Caco-2 (cell line): ENCODE results near the gene RPTN. TPM values are rescaled to one million over a fixed set of nuclear protein-coding genes. Genes with fewer than 3 reads are reported as not detected.

ENCODE experiments used
- BruUV-seq: library from RNA; stranded (reverse); fragments of 400-500 nt; replicated peaks from 2 replicates; lab custom pipeline; 2021; lab: Mats Ljungman, UMichigan
- CTCF ChIA-PET: fragments of 300-600 bp; sonication (Branson Sonifier 250); formaldehyde crosslinking; loops from one replicate; lab custom pipeline; 2022; ENCODE audit warnings: antibody characterized with exemption; lab: Charles Lee
- POLR2A ChIA-PET: fragments of 300-600 bp; sonication (Branson Sonifier 250); formaldehyde crosslinking; loops from one replicate; lab custom pipeline; 2022; ENCODE audit warnings: antibody characterized with exemption; lab: Charles Lee
- DNase-seq, 2 experiments: peaks; one replicate each; pipeline versions ENCODE4 v3.0.0 to v3.0.0-alpha.2; 2020 to 2022
- H3K27me3 ChIP-seq: replicated peaks from 2 replicates; pipeline ENCODE4 v1.6.0; 2011; ENCODE audit warnings: low read length; ENCODE audit not compliant: control insufficient read depth, insufficient read depth
- H3K36me3 ChIP-seq: 2 replicates; pipeline ENCODE4 v1.5.1; 2011; ENCODE audit warnings: low read length; ENCODE audit not compliant: control insufficient read depth, insufficient read depth
- H3K4me1 ChIP-seq: fragments of 250-450 bp; sonication (Bioruptor Pico); 2 replicates; pipeline ENCODE4 v1.5.1; 2020; ENCODE audit warnings: mild to moderate bottlenecking
- H3K4me3 ChIP-seq: 2 replicates; pipeline ENCODE4 v1.5.1; 2011; ENCODE audit warnings: low read depth, mild to moderate bottlenecking, control low read depth, low read length
- H3K9me3 ChIP-seq: fragments of 250-450 bp; sonication (Bioruptor Pico); 2 replicates; pipeline ENCODE4 v1.5.1; 2020; ENCODE audit warnings: mild to moderate bottlenecking, moderate library complexity
- H3K27ac Mint-ChIP-seq: one replicate; pipeline ENCODE4 v1.8.0; 2022; ENCODE audit warnings: mixed read lengths; ENCODE audit not compliant: unreplicated experiment
- H3K27me3 Mint-ChIP-seq: one replicate; pipeline ENCODE4 v1.8.0; 2022; ENCODE audit warnings: mixed read lengths; ENCODE audit not compliant: insufficient read depth, unreplicated experiment
- H3K36me3 Mint-ChIP-seq: one replicate; pipeline ENCODE4 v1.8.0; 2022; ENCODE audit warnings: mild to moderate bottlenecking, mixed read lengths; ENCODE audit not compliant: insufficient read depth, unreplicated experiment
- H3K4me1 Mint-ChIP-seq: one replicate; pipeline ENCODE4 v1.8.0; 2022; ENCODE audit warnings: low read depth, mixed read lengths; ENCODE audit not compliant: unreplicated experiment
- H3K4me3 Mint-ChIP-seq: one replicate; pipeline ENCODE4 v1.8.0; 2022; ENCODE audit warnings: mild to moderate bottlenecking, moderate library complexity, mixed read lengths; ENCODE audit not compliant: unreplicated experiment
- H3K9me3 Mint-ChIP-seq: one replicate; pipeline ENCODE4 v1.8.0; 2022; ENCODE audit warnings: mixed read lengths; ENCODE audit not compliant: unreplicated experiment
- CTCF ChIP-seq, 2 experiments: fragments of 200-600 bp in 1 of 2; IDR thresholded peaks; 1 replicate in 1 of 2; 2 replicates in 1 of 2; pipeline versions ENCODE4 v1.5.1 to v1.8.0; 2011 to 2022; ENCODE audit warnings: antibody characterized with exemption in 1 of 2, control low read depth in 1 of 2, inconsistent platforms in 1 of 2, low read depth in 1 of 2, low read length in 1 of 2, mild to moderate bottlenecking in 1 of 2, moderate library complexity in 1 of 2; ENCODE audit not compliant: insufficient read depth in 1 of 2, severe bottlenecking in 1 of 2, unreplicated experiment in 1 of 2
- intact Hi-C: fragments of 100-400 bp; cut with micrococcal nuclease; formaldehyde crosslinking; loops from one replicate; pipeline ENCODE4 v1.10.0; 2022; ENCODE audit not compliant: unreplicated experiment
- total RNA-seq: library from RNA; stranded (reverse); gene quantifications from 2 replicates; pipeline ENCODE4 v1.2.3, GENCODE V29; 2022

Gene RPTN
- total RNA-seq, 1 experiment from 2014 or later: not detected

GRCh38 chr1:152162792-152163463 lies 3.9 kb upstream of the RPTN start:
- H3K9me3 ChIP-seq: no peaks in the 10 kb centered on the region
- Mint-ChIP-seq H3K4me3 (no peak overlapping the region), H3K27me3 (no peaks in the 10 kb centered on the region), H3K4me1 (peaks cover 41% of the 10 kb centered on the region), H3K9me3 (peaks cover 30% of the 10 kb centered on the region), H3K36me3 (peaks cover 8% of the 10 kb centered on the region), H3K27ac (no peak overlapping the region)
- DNase-seq: peak in 1 of 2 experiments; percentile 66
- intact Hi-C loops: loop anchor here (1.0 kb wide), 2 partner anchors 21 to 22 kb away; no protein-coding TSS in a partner anchor
- ChIA-PET POLR2A (no interaction called here), CTCF (no interaction called here)
- no peaks in the 10 kb centered on the region for H3K27me3 ChIP-seq
- no peak overlapping the region for H3K4me3 ChIP-seq
- peaks cover 38% of the 10 kb centered on the region for H3K4me1 ChIP-seq
- TF ChIP-seq CTCF (IDR thresholded peaks at IDR 0.05; ENCODE audit: insufficient read depth in 1 of 2, low read depth in 1 of 2, low read length in 1 of 2, severe bottlenecking in 1 of 2, unreplicated experiment in 1 of 2): peak in 1 of 2 experiments; percentile 15
- BruUV-seq: no TSS peak
- no peaks in the 10 kb centered on the region for H3K36me3 ChIP-seq

- Histone ChIP-seq H3K9me3 (no peaks in the 10 kb centered on the region), H3K4me3 (no peak overlapping the region), H3K27me3 (no peaks in the 10 kb centered on the region), H3K36me3 (no peaks in the 10 kb centered on the region), H3K4me1 (peaks cover 32% of the 10 kb centered on the region)
- CTCF ChIA-PET: no interaction called here
- Mint-ChIP-seq H3K36me3 (peaks cover 8% of the 10 kb centered on the region), H3K4me3 (no peak overlapping the region), H3K27ac (peak overlapping the region; percentile 7), H3K27me3 (no peaks in the 10 kb centered on the region), H3K4me1 (peaks cover 28% of the 10 kb centered on the region), H3K9me3 (peaks cover 21% of the 10 kb centered on the region)
- DNase-seq: no peak
- BruUV-seq: no TSS peak
- intact Hi-C loops: no loop called here
- POLR2A ChIA-PET: interaction anchor here (0.5 kb wide), 1 partner anchor 1721 kb away, joined by 3 read pairs; no protein-coding TSS in a partner anchor
- no peak for TF ChIP-seq CTCF (IDR thresholded peaks at IDR 0.05; ENCODE audit: insufficient read depth in 1 of 2, low read depth in 1 of 2, low read length in 1 of 2, severe bottlenecking in 1 of 2, unreplicated experiment in 1 of 2)
Observed at GRCh38 chr1:152160576-152160975, 1.5 kb upstream of the RPTN start.

DNA sequence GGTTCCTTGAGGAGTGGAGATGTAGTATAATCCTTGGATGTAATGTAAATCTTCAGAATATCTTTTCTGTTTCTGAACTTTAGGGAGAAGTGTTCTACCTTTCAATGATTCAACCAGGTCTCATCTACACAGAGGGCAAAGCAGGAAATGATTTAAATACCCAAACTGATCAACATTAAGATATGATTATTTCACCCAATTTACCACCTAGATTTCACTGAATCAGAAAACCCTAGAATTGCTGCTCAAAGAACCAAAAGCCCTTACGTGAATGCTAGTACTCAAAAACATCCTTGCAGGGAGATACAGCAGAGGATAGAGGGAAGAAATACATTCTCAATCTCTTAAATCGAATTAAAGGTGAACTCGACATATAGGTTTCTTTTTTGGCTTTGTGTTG lies 5.0 kb downstream of the RPTN start:
- no peak for DNase-seq
- H3K36me3 Mint-ChIP-seq: no peaks in the 10 kb centered on the region
- H3K9me3 Mint-ChIP-seq: peaks cover 15% of the 10 kb centered on the region
- Histone ChIP-seq H3K4me1 (no peaks in the 10 kb centered on the region), H3K27me3 (no peaks in the 10 kb centered on the region), H3K9me3 (peaks cover 9% of the 10 kb centered on the region; the same call in 1 of the 2 replicates), H3K4me3 (no peak overlapping the region), H3K36me3 (no peaks in the 10 kb centered on the region)
- no peaks in the 10 kb centered on the region for H3K4me1 Mint-ChIP-seq
- no TSS peak for BruUV-seq
- no peak overlapping the region for H3K4me3 Mint-ChIP-seq
- ChIA-PET CTCF (no interaction called here), POLR2A (no interaction called here)
- H3K27ac Mint-ChIP-seq: no peak overlapping the region
- H3K27me3 Mint-ChIP-seq: no peaks in the 10 kb centered on the region
- TF ChIP-seq CTCF (IDR thresholded peaks at IDR 0.05; ENCODE audit: insufficient read depth in 1 of 2, low read depth in 1 of 2, low read length in 1 of 2, severe bottlenecking in 1 of 2, unreplicated experiment in 1 of 2): no peak
- intact Hi-C loops: no loop called here
